Measurements from ENCODE around the gene SYNPR. TPM values are rescaled to one million over a fixed set of nuclear protein-coding genes. Genes with fewer than 3 reads are reported as not detected.
A peak's percentile ranks its signal among the peaks of the same experiment; 100 is the strongest.

SYNPR gene
- total RNA-seq, 1 experiment from 2014 or later, result 0.85 TPM

- peaks cover 30% of the 10 kb centered on the region for H3K4me1 Mint-ChIP-seq
- ChIA-PET CTCF (no interaction called here), POLR2A (no interaction called here)
- ATAC-seq (peak; percentile 95), DNase-seq (ENCODE audit: low spot score) (peak; percentile 25)
- no peak overlapping the region for H3K27ac Mint-ChIP-seq
- TF ChIP-seq GABPB1 (CRISPR knock-in tag; IDR thresholded peaks at IDR 0.05) (no peak), ATF3 (CRISPR knock-in tag; conservative IDR thresholded peaks at IDR 0.05) (no peak), SP1 (CRISPR knock-in tag; conservative IDR thresholded peaks at IDR 0.05) (peak; percentile 31; the same call in 1 of the 2 replicates), PRDM15 (CRISPR knock-in tag; IDR thresholded peaks at IDR 0.05) (peak; percentile 98)
- no peak overlapping the region for H3K4me3 Mint-ChIP-seq
- no peaks in the 10 kb centered on the region for H3K9me3 Mint-ChIP-seq
- no peaks in the 10 kb centered on the region for H3K27me3 Mint-ChIP-seq (ENCODE audit: low read depth)
- no peaks in the 10 kb centered on the region for H3K36me3 Mint-ChIP-seq
Measured at GRCh38 chr3:63523100-63523499, 245.0 kb downstream of the SYNPR start.

- H3K4me1 Mint-ChIP-seq, result peaks cover 27% of the 10 kb centered on the region
- ChIA-PET CTCF (no interaction called here), POLR2A (no interaction called here)
- ATAC-seq (no peak), DNase-seq (ENCODE audit: low spot score) (no peak)
- TF ChIP-seq TEAD1 (CRISPR knock-in tag; IDR thresholded peaks at IDR 0.05) (no peak), GTF2I (CRISPR knock-in tag; conservative IDR thresholded peaks at IDR 0.05) (no peak)
- no peaks in the 10 kb centered on the region for H3K9me3 Mint-ChIP-seq
- no peaks in the 10 kb centered on the region for H3K27me3 Mint-ChIP-seq (ENCODE audit: low read depth)
- no peak overlapping the region for H3K4me3 Mint-ChIP-seq
- H3K27ac Mint-ChIP-seq, result no peak overlapping the region
- H3K36me3 Mint-ChIP-seq, result no peaks in the 10 kb centered on the region
Measured at GRCh38 chr3:63528325-63529000, 250.4 kb downstream of the SYNPR start.

GRCh38 chr3:63532521-63532920, 254.4 kb downstream of the SYNPR start:
- Mint-ChIP-seq H3K36me3 (no peaks in the 10 kb centered on the region), H3K27me3 (ENCODE audit: low read depth) (no peaks in the 10 kb centered on the region), H3K27ac (no peak overlapping the region), H3K4me3 (no peak overlapping the region), H3K4me1 (peaks cover 12% of the 10 kb centered on the region), H3K9me3 (no peaks in the 10 kb centered on the region)
- DNase-seq (ENCODE audit: low spot score), result no peak
- ChIA-PET POLR2A (no interaction called here), CTCF (no interaction called here)
- ATAC-seq, result no peak
- TF ChIP-seq MYBL2 (CRISPR knock-in tag; IDR thresholded peaks at IDR 0.05) (no peak), ZNF396 (CRISPR knock-in tag; IDR thresholded peaks at IDR 0.05; ENCODE audit: borderline replicate concordance) (no peak), FOXP4 (CRISPR knock-in tag; IDR thresholded peaks at IDR 0.05) (no peak), RELA (CRISPR knock-in tag; IDR thresholded peaks at IDR 0.05; ENCODE audit: borderline replicate concordance) (no peak), ZNF121 (CRISPR knock-in tag; IDR thresholded peaks at IDR 0.05) (no peak), ZSCAN18 (CRISPR knock-in tag; IDR thresholded peaks at IDR 0.05) (no peak), ERG (CRISPR knock-in tag; IDR thresholded peaks at IDR 0.05) (no peak), SMAD4 (CRISPR knock-in tag; IDR thresholded peaks at IDR 0.05) (no peak), USF1 (CRISPR knock-in tag; IDR thresholded peaks at IDR 0.05) (no peak), NFYB (CRISPR knock-in tag; conservative IDR thresholded peaks at IDR 0.05; ENCODE audit: low read depth) (no peak), FOXK1 (CRISPR knock-in tag; IDR thresholded peaks at IDR 0.05) (no peak), ATF3 (CRISPR knock-in tag; conservative IDR thresholded peaks at IDR 0.05) (no peak), ESRRA (CRISPR knock-in tag; IDR thresholded peaks at IDR 0.05; ENCODE audit: borderline replicate concordance) (no peak), TEAD1 (CRISPR knock-in tag; IDR thresholded peaks at IDR 0.05) (no peak), E2F5 (CRISPR knock-in tag; IDR thresholded peaks at IDR 0.05) (no peak), ZNF263 (CRISPR knock-in tag; IDR thresholded peaks at IDR 0.05; ENCODE audit: low read depth) (no peak)

Measured in WTC11 (cell line).